ENCODE data around the gene RAB40C.

GRCh38 chr16:643050-643368 is 53.1 kb downstream of the RAB40C start:
- TF ChIP-seq NEUROD1 (IDR thresholded peaks at IDR 0.05; ENCODE audit: borderline replicate concordance, low read depth, low read length, partially characterized antibody) (no peak), EZH2 (IDR thresholded peaks at IDR 0.05; ENCODE audit: borderline replicate concordance, low read depth, low read length) (no peak), POLR2AphosphoS5 (IDR thresholded peaks at IDR 0.05; ENCODE audit: control insufficient read depth, insufficient read depth, low read depth, low read length) (no peak), TBL1XR1 (IDR thresholded peaks at IDR 0.05; ENCODE audit: low read length in 2 of 2) (no peak), CREB1 (IDR thresholded peaks at IDR 0.05) (no peak), CREB1 (CRISPR knock-in tag; IDR thresholded peaks at IDR 0.05) (no peak), ATF3 (IDR thresholded peaks at IDR 0.05) (no peak), ATF3 (CRISPR knock-in tag; conservative IDR thresholded peaks at IDR 0.05) (no peak), EGR1 (conservative IDR thresholded peaks at IDR 0.05) (no peak), LEF1 (IDR thresholded peaks at IDR 0.05) (no peak), AFF4 (CRISPR knock-in tag; IDR thresholded peaks at IDR 0.05) (no peak), EP400 (IDR thresholded peaks at IDR 0.05) (no peak), TCF7 (IDR thresholded peaks at IDR 0.05; ENCODE audit: borderline replicate concordance) (no peak), GTF2F1 (IDR thresholded peaks at IDR 0.05; ENCODE audit: low read depth, low read length) (no peak), SMAD3 (CRISPR knock-in tag; conservative IDR thresholded peaks at IDR 0.05) (no peak), ZNF592 (IDR thresholded peaks at IDR 0.05) (no peak)
